Dedifferentiated amniotic fluid mesenchymal stem cell (primary cell): ENCODE measurements around the gene PCTP.

Experiments used
- DNase-seq: peaks from one replicate; pipeline ENCODE4 v3.0.0-alpha.2; 2016; ENCODE audit errors: extremely low spot score

The PCTP gene

GRCh38 chr17:55727920-55728319 lies 22.9 kb upstream of the PCTP start:
- no peak for DNase-seq

GRCh38 chr17:55728361-55728760 lies 22.5 kb upstream of the PCTP start:
- no peak for DNase-seq

DNA sequence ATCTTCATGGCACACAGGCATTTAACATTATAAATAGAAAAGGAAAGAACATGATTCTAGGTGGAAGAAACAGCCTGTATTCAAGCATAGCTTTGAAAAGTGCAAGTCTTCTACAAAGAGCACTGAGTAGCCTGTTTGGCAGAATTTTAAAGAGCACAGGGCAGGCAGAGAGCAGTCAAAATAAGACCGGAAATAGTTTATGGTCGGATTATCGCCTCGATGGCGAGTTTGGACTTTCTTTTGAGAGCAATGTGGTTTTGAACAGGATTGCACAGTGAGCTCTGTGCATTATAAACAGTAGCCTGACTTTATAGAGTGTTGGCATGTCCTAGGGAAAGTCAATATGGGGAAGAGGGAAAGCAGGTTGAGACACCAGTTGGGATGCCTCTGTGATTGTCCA lies 22.0 kb upstream of the PCTP start:
- DNase-seq: no peak

GRCh38 chr17:55729484-55729883 lies 21.4 kb upstream of the PCTP start:
- DNase-seq: no peak

GRCh38 chr17:55730380-55730779 lies 20.5 kb upstream of the PCTP start:
- DNase-seq: no peak

GRCh38 chr17:55730808-55731207 lies 20.0 kb upstream of the PCTP start:
- DNase-seq: no peak

GRCh38 chr17:55731586-55732250 lies 19.1 kb upstream of the PCTP start:
- no peak for DNase-seq

- DNase-seq: no peak
These were observed 16.6 kb upstream of the PCTP start for GRCh38 chr17:55734128-55734781.

- DNase-seq: peak; percentile 49
These were observed 15.0 kb upstream of the PCTP start for GRCh38 chr17:55735731-55736405.

- DNase-seq: no peak
These were observed 12.8 kb upstream of the PCTP start for GRCh38 chr17:55737976-55738501.

- no peak for DNase-seq
These were observed 10.1 kb upstream of the PCTP start for GRCh38 chr17:55740511-55741355.

DNA sequence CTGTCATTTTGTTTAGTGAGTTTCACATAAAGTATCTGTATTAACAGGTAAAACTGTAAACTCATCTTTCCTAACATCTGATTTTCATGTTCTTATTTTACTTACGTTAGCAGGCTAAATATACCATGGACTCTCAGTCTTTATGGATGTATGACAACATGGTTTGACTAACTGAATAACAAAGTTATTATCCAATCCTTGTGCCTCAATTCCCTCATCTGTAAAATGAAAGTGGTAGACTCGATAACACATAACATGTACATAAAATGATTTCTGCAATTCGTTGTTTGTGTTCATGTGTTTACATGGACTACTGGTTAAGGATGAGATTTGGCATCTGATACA lies 9.5 kb upstream of the PCTP start:
- no peak for DNase-seq

GRCh38 chr17:55742272-55743102 lies 8.4 kb upstream of the PCTP start:
- no peak for DNase-seq

GRCh38 chr17:55743103-55743679 lies 7.7 kb upstream of the PCTP start:
- DNase-seq: no peak

DNA sequence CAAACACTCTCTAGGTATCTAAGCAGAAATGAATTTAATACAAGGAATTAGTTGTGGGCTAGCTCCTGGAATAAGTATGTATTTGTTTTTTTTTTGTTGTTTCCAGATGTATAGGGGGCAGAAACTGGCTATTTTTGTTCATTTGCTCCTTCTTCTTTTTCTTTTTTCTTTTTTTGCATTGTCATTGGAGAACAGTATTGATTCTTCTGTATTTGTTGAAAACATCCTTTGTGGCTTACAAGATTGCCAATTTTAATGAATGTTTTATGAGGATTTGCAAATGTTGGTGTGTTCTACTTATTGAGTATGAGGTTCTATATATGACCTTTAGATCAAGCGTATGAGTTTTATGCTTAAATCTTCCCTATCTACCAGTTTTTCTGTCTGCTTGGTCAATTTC lies 5.6 kb upstream of the PCTP start:
- no peak for DNase-seq

- DNase-seq: no peak
These were observed 4.4 kb upstream of the PCTP start for GRCh38 chr17:55746466-55746865.

DNA sequence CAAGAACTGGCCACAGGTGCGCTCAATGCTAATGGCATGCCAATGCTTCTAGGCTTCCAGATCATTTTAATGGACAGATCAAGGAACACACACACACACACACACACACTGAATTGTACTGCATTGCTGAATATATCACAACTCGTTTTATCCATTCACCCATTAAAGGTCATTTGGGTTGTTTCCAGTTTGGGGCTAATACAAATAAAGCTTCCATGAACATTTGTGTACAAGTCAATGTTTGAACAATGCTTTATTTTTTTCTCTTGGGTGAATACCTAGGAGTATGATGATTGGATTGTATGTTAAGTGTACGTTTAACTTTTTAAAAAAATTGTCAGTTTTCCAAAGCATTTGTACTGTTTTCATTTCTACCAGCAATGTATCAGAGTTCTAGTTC lies 3.6 kb upstream of the PCTP start:
- DNase-seq: no peak

DNA sequence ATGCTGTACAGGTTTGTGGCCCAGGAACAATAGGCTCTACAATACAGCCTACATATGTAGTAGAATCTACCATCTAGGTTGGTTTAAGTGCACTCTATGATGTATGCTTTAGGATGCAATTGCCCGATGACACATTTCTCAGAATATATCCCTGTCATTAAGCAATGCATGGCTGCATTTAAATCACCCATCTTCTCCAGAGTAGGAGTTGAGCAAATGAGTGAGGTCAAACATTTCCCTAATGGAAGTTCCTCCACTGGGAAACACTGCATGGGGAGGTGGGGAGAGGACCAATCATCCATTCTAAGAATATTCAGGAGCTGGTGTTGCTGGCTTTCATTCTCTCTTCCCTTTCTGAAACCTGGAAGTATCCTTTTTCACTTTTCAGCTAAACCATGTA lies 2.0 kb upstream of the PCTP start:
- no peak for DNase-seq

GRCh38 chr17:55749985-55750384 lies 866 bp upstream of the PCTP start:
- DNase-seq: no peak

DNA sequence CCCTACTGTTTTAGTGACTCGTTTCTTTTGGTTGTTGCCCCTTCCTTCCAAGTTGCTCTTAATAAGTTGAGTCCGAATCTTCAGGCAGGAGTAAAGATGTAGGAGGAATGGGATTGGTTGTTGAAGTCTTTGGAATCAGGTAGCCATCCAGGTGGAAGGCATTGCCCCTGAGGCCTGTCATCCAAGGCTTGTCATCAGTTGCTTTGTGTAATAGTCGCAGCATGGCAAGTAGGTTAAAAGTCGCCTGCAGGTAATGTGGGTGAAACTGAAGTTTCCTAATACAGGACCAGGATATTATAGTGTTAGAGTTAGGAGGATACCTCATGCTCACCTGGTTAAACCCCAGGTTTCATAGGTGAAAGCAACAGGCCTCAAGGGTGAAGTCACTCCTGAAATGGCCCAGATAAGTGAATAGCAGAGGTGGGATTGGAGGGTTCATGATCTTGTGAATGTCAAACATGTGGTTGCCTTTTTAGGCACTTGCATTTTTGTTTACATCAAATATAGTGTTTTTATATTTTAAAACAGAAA lies 934 bp downstream of the PCTP start:
- DNase-seq: no peak

DNA sequence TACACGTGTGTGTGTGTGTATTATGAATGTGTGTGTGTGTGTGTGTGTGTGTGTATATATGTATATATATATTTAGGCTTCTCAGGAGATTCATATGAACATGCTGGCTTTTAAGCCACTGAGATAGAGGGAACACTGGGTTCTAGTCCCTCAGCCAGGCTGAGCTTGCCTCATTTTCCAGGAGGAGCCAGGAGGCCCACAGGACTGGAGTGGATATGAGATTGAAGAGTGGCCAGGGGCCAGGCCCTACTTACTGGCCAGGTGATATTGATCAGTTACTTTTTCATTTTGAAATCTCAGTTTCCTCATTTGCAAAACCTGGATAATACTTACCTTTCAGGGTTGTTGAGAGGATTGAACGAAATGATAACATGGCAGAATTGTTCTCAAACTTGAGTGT lies 5.8 kb downstream of the PCTP start:
- no peak for DNase-seq
